Activated T-cell treated with anti-CD3 and anti-CD28 coated beads for 4 hours (primary cell): ENCODE results near the gene F5.

Source experiments
- DNase-seq: peaks from one replicate; pipeline ENCODE4 v3.0.0-alpha.2; 2020

The F5 gene

GRCh38 chr1:169586395-169587255 lies at the start of gene F5:
Gene F5 (minus strand): TSS chr1:169586481. CDS start chr1:169586386, 95 bp downstream.
- peak; percentile 65 for DNase-seq

GRCh38 chr1:169634877-169635276 lies 48.6 kb upstream of the F5 start:
- DNase-seq = no peak

- DNase-seq = no peak
Measured at GRCh38 chr1:169634145-169634544, 47.9 kb upstream of the F5 start.

- no peak for DNase-seq
Measured at GRCh38 chr1:169631249-169631648, 45.0 kb upstream of the F5 start.

- no peak for DNase-seq
Measured at GRCh38 chr1:169630006-169630405, 43.7 kb upstream of the F5 start, which contains the start of gene SELP. Gene SELP (minus strand): TSS chr1:169630124. CDS start chr1:169630074, 50 bp downstream.

GRCh38 chr1:169624912-169625311 lies 38.6 kb upstream of the F5 start:
- DNase-seq = no peak

GRCh38 chr1:169624122-169624521 lies 37.8 kb upstream of the F5 start:
- no peak for DNase-seq

- no peak for DNase-seq
Measured at GRCh38 chr1:169623132-169623926, 37.0 kb upstream of the F5 start.

GRCh38 chr1:169620565-169620964 lies 34.3 kb upstream of the F5 start:
- DNase-seq = no peak

GRCh38 chr1:169618367-169618766 lies 32.1 kb upstream of the F5 start:
- DNase-seq = no peak

- DNase-seq = no peak
Measured at GRCh38 chr1:169615803-169616202, 29.5 kb upstream of the F5 start.

GRCh38 chr1:169610858-169611257 lies 24.6 kb upstream of the F5 start:
- no peak for DNase-seq

- DNase-seq = no peak
Measured at GRCh38 chr1:169610108-169610507, 23.8 kb upstream of the F5 start.

GRCh38 chr1:169608226-169608625 lies 21.9 kb upstream of the F5 start:
- DNase-seq = no peak

- peak; percentile 19 for DNase-seq
Measured at GRCh38 chr1:169604781-169605560, 18.7 kb upstream of the F5 start.

GRCh38 chr1:169601096-169601881 lies 15.0 kb upstream of the F5 start:
- DNase-seq = no peak

- no peak for DNase-seq
Measured at GRCh38 chr1:169595764-169596711, 9.8 kb upstream of the F5 start.

- no peak for DNase-seq
Measured at GRCh38 chr1:169594391-169594790, 8.1 kb upstream of the F5 start.

- DNase-seq = no peak
Measured at GRCh38 chr1:169590932-169591331, 4.7 kb upstream of the F5 start.

- no peak for DNase-seq
Measured at GRCh38 chr1:169588785-169589485, 2.7 kb upstream of the F5 start.
